MCF 10A (cell line): ENCODE results near the gene GALNT14. TPM values are rescaled to one million over a fixed set of nuclear protein-coding genes. Genes with fewer than 3 reads are reported as not detected.

ENCODE experiments used
- BruUV-seq: library from RNA; stranded (reverse); fragments of 400-500 nt; replicated peaks from 2 replicates; lab custom pipeline; 2021; lab: Mats Ljungman, UMichigan
- CTCF ChIA-PET: fragments of 300-600 bp; sonication (Branson Sonifier 250); formaldehyde crosslinking; extraction: SDS; loops from one replicate; lab custom pipeline; 2021; ENCODE audit warnings: antibody characterized with exemption, inconsistent platforms; lab: Yijun Ruan, JAX
- POLR2A ChIA-PET: fragments of 300-600, 350-650 bp; sonication (Branson Sonifier 250); formaldehyde crosslinking; extraction: SDS; loops from one replicate; lab custom pipeline; 2020; ENCODE audit warnings: antibody characterized with exemption, inconsistent platforms; lab: Yijun Ruan, JAX
- DNase-seq: peaks from one replicate; pipeline ENCODE4 v3.0.0-alpha.2; 2018; ENCODE audit not compliant: unreplicated experiment
- H3K27ac Mint-ChIP-seq: one replicate; pipeline ENCODE4 v1.8.0; 2022; ENCODE audit warnings: mild to moderate bottlenecking, low read depth, mixed read lengths; ENCODE audit not compliant: unreplicated experiment
- H3K27me3 Mint-ChIP-seq: one replicate; pipeline ENCODE4 v1.8.0; 2022; ENCODE audit warnings: mixed read lengths; ENCODE audit not compliant: insufficient read depth, unreplicated experiment
- H3K36me3 Mint-ChIP-seq: one replicate; pipeline ENCODE4 v1.8.0; 2022; ENCODE audit warnings: mild to moderate bottlenecking, moderate library complexity, mixed read lengths; ENCODE audit not compliant: insufficient read depth, unreplicated experiment
- H3K4me1 Mint-ChIP-seq: one replicate; pipeline ENCODE4 v1.8.0; 2022; ENCODE audit warnings: mixed read lengths; ENCODE audit not compliant: insufficient read depth, unreplicated experiment
- H3K4me3 Mint-ChIP-seq: one replicate; pipeline ENCODE4 v1.8.0; 2022; ENCODE audit warnings: mild to moderate bottlenecking, moderate library complexity, mixed read lengths; ENCODE audit not compliant: unreplicated experiment
- H3K9me3 Mint-ChIP-seq: one replicate; pipeline ENCODE4 v1.8.0; 2022; ENCODE audit warnings: mixed read lengths; ENCODE audit not compliant: unreplicated experiment
- intact Hi-C: fragments of 100-400 bp; cut with micrococcal nuclease; formaldehyde crosslinking; loops from 2 replicates; pipeline ENCODE4 v1.14.1; 2022
- total RNA-seq: library from RNA; stranded (reverse); gene quantifications from 2 replicates; pipeline ENCODE4 v1.2.3, GENCODE V29; 2022
- TF ChIP-seq, protein P1 (sequence below): fragments of 200-600 bp; IDR thresholded peaks from one replicate; pipeline ENCODE4 v1.8.0; 2022; ENCODE audit warnings: antibody characterized with exemption, mild to moderate bottlenecking; ENCODE audit not compliant: unreplicated experiment

Gene GALNT14
- total RNA-seq, 1 experiment from 2014 or later, result 4.6 TPM

DNA sequence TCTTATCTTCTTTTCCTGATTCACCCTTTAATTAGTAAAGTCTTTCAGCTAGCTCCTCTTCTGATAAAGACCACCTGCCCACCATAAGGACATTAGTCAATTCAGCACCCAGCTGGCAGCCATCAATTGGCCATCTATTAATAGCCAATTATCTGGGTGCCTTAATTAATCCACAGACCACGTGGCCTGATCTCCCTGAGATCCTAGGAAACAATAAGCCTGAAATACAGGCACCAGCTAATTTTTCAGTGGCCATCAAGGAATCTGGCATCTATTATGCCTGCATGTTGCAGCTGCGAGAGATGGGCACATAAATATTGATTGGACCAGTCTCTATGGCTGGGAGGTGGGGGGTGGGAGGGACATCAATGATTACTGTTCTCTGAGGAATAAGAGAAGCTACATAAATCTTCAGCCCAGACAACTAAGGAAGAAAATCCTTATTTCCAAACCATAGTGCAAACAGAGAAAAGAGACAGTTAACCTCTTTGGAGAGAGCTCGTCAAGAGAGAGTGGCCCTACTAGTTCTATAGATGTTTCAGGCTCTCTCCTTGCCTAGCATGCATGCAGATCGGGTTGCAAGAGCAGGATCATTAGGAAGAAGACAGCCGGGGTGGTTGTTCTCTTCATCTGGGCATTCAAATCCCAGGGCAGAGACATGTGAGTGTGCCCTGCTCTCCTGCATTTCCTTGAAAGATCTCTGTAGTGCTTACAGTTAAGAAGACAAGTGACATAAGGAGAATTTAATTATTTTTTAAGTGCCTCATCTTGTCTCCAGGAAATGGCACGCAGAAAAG, 8.7 kb downstream of the GALNT14 start:
- Mint-ChIP-seq H3K4me3 (no peak overlapping the region), H3K9me3 (no peaks in the 10 kb centered on the region), H3K27me3 (peaks cover 7% of the 10 kb centered on the region), H3K36me3 (no peaks in the 10 kb centered on the region), H3K27ac (no peak overlapping the region), H3K4me1 (peaks cover 13% of the 10 kb centered on the region)
- intact Hi-C loops, result no loop called here
- no TSS peak for BruUV-seq
- TF ChIP-seq, protein P1, sequence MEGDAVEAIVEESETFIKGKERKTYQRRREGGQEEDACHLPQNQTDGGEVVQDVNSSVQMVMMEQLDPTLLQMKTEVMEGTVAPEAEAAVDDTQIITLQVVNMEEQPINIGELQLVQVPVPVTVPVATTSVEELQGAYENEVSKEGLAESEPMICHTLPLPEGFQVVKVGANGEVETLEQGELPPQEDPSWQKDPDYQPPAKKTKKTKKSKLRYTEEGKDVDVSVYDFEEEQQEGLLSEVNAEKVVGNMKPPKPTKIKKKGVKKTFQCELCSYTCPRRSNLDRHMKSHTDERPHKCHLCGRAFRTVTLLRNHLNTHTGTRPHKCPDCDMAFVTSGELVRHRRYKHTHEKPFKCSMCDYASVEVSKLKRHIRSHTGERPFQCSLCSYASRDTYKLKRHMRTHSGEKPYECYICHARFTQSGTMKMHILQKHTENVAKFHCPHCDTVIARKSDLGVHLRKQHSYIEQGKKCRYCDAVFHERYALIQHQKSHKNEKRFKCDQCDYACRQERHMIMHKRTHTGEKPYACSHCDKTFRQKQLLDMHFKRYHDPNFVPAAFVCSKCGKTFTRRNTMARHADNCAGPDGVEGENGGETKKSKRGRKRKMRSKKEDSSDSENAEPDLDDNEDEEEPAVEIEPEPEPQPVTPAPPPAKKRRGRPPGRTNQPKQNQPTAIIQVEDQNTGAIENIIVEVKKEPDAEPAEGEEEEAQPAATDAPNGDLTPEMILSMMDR, result no peak
- CTCF ChIA-PET, result interaction anchor here (0.6 to 1.0 kb wide), 5 partner anchors 40 to 1521 kb away, joined by 3 to 7 read pairs (median 4); no protein-coding TSS in a partner anchor
- no peak for DNase-seq
- POLR2A ChIA-PET, result no interaction called here

DNA sequence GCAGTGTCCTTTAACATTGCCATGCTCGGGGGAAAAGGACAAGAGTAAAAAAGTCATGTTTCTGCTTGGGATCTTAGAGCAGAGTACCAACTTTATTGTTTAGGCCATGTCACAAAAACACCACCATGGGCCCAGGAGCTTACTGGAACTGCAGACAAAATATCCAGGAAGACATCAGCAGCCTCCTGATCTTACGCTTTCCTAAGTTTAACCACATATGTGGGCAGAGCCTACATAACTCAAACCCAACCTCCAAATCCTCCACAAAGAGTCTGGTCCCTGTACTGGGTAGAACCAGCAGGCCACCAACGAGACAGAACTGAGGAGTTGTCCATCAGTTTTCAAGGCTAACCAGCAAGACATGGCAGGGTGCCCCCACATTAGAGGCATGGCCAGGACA, 10.3 kb downstream of the GALNT14 start:
- intact Hi-C loops, result no loop called here
- CTCF ChIA-PET, result no interaction called here
- no TSS peak for BruUV-seq
- H3K4me3 Mint-ChIP-seq, result no peak overlapping the region
- DNase-seq, result no peak
- TF ChIP-seq, protein P1, result no peak
- POLR2A ChIA-PET, result no interaction called here
- no peaks in the 10 kb centered on the region for H3K36me3 Mint-ChIP-seq
- no peak overlapping the region for H3K27ac Mint-ChIP-seq
- peaks cover 13% of the 10 kb centered on the region for H3K4me1 Mint-ChIP-seq
- H3K27me3 Mint-ChIP-seq, result no peaks in the 10 kb centered on the region
- H3K9me3 Mint-ChIP-seq, result no peaks in the 10 kb centered on the region

DNA sequence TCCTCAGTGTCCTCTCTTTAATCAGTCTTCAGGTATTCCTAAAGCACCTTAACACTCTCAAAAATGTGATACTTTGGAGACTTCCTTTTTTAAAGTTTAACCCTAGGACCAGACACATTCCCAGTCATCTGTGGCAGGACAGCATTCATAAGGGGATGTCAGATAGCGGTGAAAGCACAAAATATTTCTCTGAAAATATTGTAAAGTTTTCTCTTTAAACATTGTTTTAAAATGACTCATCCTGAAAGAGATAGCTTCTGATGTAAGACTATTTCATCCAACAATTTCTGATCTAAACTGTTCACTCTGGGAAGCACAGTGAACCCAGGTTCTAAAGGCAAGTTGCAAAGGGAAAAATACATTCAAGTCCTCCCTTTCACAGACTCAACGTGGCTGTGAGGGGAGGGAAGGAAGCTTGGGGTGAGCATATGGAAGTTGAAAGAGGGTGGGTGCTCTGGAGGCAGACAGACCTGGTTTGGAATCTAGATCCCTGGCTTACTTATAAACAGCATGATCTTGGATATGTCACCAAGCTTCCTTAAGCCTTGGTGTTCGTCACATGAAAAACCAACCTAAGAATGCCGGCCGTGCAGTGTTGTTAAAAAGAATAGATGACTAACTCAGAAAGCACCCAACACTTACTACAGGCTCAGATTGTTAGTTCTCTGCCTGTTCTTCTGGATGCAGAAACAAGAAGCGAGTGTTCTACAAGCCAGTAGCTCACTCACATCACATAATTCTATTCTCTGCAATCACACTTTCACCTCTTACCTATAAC, 12.1 kb downstream of the GALNT14 start:
- intact Hi-C loops, result no loop called here
- no peak overlapping the region for H3K27ac Mint-ChIP-seq
- H3K4me1 Mint-ChIP-seq, result peaks cover 13% of the 10 kb centered on the region
- TF ChIP-seq, protein P1, result no peak
- H3K4me3 Mint-ChIP-seq, result no peak overlapping the region
- H3K36me3 Mint-ChIP-seq, result peaks cover 1% of the 10 kb centered on the region
- no TSS peak for BruUV-seq
- H3K27me3 Mint-ChIP-seq, result no peaks in the 10 kb centered on the region
- POLR2A ChIA-PET, result interaction anchor here (0.6 kb wide), 1 partner anchor 167 kb away, joined by 3 read pairs; no protein-coding TSS in a partner anchor
- H3K9me3 Mint-ChIP-seq, result no peaks in the 10 kb centered on the region
- CTCF ChIA-PET, result interaction anchor here (0.8 kb wide), 1 partner anchor 19 kb away, joined by 4 read pairs; no protein-coding TSS in a partner anchor
- no peak for DNase-seq

DNA sequence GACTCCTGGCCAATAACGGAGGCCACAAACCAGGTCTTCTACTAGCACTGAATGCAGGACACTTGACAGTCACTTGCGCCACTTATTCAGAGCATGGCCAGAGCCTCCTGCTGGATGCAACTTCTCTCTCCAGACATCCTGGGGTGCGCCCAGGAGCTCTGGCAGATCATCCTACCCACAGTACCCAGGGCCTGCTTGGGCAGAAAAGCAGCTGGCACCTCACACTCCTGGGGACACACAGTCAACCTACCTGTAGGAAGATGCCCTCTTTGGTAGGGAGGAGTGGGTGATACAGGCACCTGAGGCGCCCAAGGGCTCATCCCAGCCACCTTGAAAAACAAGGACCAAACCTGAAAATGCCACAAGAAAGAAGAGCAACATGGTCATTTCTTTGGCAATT, 13.3 kb downstream of the GALNT14 start:
- ChIA-PET CTCF (interaction anchor here (0.8 kb wide), 1 partner anchor 20 kb away, joined by 4 read pairs; no protein-coding TSS in a partner anchor), POLR2A (no interaction called here)
- peaks cover 6% of the 10 kb centered on the region for H3K36me3 Mint-ChIP-seq
- no TSS peak for BruUV-seq
- intact Hi-C loops, result no loop called here
- no peaks in the 10 kb centered on the region for H3K9me3 Mint-ChIP-seq
- no peak overlapping the region for H3K4me3 Mint-ChIP-seq
- H3K27ac Mint-ChIP-seq, result no peak overlapping the region
- H3K27me3 Mint-ChIP-seq, result no peaks in the 10 kb centered on the region
- TF ChIP-seq, protein P1, result no peak
- peaks cover 13% of the 10 kb centered on the region for H3K4me1 Mint-ChIP-seq
- no peak for DNase-seq
